Central memory CD8-positive, alpha-beta T cell (primary cell): Measurements from ENCODE around the gene TMEM219.

Experiments used
- ATAC-seq: fragments of 150-1000 bp; cut with Tn5 transposase; replicated peaks from 2 replicates; pipeline ENCODE4 v1.10.0; 2022; ENCODE audit warnings: mild to moderate bottlenecking, moderate FRiP score, moderate number of reproducible peaks; ENCODE audit not compliant: poor library complexity, severe bottlenecking; ENCODE audit errors: extremely low read depth
- DNase-seq, 2 donors: peaks; one replicate each; pipeline ENCODE4 v3.0.0; 2021; ENCODE audit warnings: low spot score in 2 of 2
- H3K27ac Mint-ChIP-seq: one replicate; pipeline ENCODE4 v1.8.0; 2022; ENCODE audit warnings: low read depth, mild to moderate bottlenecking, moderate library complexity, mixed read lengths
- H3K27me3 Mint-ChIP-seq: one replicate; pipeline ENCODE4 v1.8.0; 2022; ENCODE audit warnings: mixed read lengths
- H3K36me3 Mint-ChIP-seq: one replicate; pipeline ENCODE4 v1.8.0; 2022; ENCODE audit warnings: mild to moderate bottlenecking, moderate library complexity, mixed read lengths; ENCODE audit not compliant: insufficient read depth
- H3K4me1 Mint-ChIP-seq: one replicate; pipeline ENCODE4 v1.8.0; 2022; ENCODE audit warnings: mixed read lengths
- H3K4me3 Mint-ChIP-seq: one replicate; pipeline ENCODE4 v1.8.0; 2022; ENCODE audit warnings: mild to moderate bottlenecking, moderate library complexity, mixed read lengths
- H3K9me3 Mint-ChIP-seq: one replicate; pipeline ENCODE4 v1.8.0; 2022; ENCODE audit warnings: mixed read lengths

TMEM219 gene

GRCh38 chr16:29978081-29978480 lies 16.2 kb downstream of the TMEM219 start:
- H3K27ac Mint-ChIP-seq: no peak overlapping the region
- no peaks in the 10 kb centered on the region for H3K9me3 Mint-ChIP-seq
- H3K4me3 Mint-ChIP-seq: no peak overlapping the region
- ATAC-seq: no peak
- peaks cover 42% of the 10 kb centered on the region for H3K4me1 Mint-ChIP-seq
- DNase-seq: no peak
- peaks cover 19% of the 10 kb centered on the region for H3K36me3 Mint-ChIP-seq
- H3K27me3 Mint-ChIP-seq: no peaks in the 10 kb centered on the region

GRCh38 chr16:29978564-29979270 lies 16.8 kb downstream of the TMEM219 start:
- Mint-ChIP-seq H3K9me3 (no peaks in the 10 kb centered on the region), H3K27ac (no peak overlapping the region), H3K4me1 (peaks cover 40% of the 10 kb centered on the region), H3K36me3 (peaks cover 13% of the 10 kb centered on the region), H3K27me3 (no peaks in the 10 kb centered on the region), H3K4me3 (no peak overlapping the region)
- no peak for ATAC-seq
- no peak for DNase-seq

- DNase-seq (no peak), ATAC-seq (no peak)
- H3K36me3 Mint-ChIP-seq: peaks cover 24% of the 10 kb centered on the region
- H3K9me3 Mint-ChIP-seq: no peaks in the 10 kb centered on the region
- peaks cover 5% of the 10 kb centered on the region for H3K4me1 Mint-ChIP-seq
- H3K4me3 Mint-ChIP-seq: no peak overlapping the region
- H3K27me3 Mint-ChIP-seq: no peaks in the 10 kb centered on the region
- no peak overlapping the region for H3K27ac Mint-ChIP-seq
These were observed 20.9 kb downstream of the TMEM219 start for GRCh38 chr16:29982560-29983419.

GRCh38 chr16:29983420-29984136 lies 21.7 kb downstream of the TMEM219 start:
- H3K4me1 Mint-ChIP-seq: peaks cover 5% of the 10 kb centered on the region
- peaks cover 30% of the 10 kb centered on the region for H3K36me3 Mint-ChIP-seq
- ATAC-seq: no peak
- H3K4me3 Mint-ChIP-seq: no peak overlapping the region
- DNase-seq: no peak
- H3K27me3 Mint-ChIP-seq: no peaks in the 10 kb centered on the region
- no peaks in the 10 kb centered on the region for H3K9me3 Mint-ChIP-seq
- no peak overlapping the region for H3K27ac Mint-ChIP-seq

DNA sequence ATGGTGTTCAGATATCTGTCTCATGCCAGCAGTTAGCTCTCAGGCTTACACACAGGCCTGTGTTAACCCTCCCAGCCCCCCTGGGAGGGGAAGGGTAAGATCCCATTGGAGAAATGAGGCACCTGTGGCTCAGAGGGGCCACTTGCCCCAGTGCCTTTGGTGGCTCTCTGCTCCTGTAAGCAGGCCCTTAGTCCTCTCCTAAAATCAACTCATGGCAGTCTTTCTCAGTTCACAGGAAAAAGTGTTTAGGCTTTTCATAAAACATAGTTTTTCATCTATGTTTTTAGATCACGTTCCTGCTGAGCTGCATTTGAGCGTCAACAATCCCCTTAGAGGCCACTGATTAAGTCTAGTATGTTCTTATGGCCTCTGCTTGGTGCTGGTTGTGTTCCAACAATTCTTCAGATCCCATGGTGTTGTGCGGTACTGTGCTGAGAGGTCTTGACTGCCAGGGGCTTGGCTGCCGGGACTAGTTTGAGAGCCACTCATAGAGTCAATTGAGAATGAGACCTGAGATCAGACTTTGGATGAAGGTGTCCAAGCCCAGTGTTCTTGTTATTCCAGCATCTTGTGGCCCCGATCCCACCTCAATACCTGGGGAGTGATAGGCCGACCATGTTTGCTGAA lies 22.4 kb downstream of the TMEM219 start:
- Mint-ChIP-seq H3K9me3 (no peaks in the 10 kb centered on the region), H3K27me3 (no peaks in the 10 kb centered on the region), H3K4me1 (peaks cover 5% of the 10 kb centered on the region), H3K4me3 (no peak overlapping the region), H3K27ac (no peak overlapping the region), H3K36me3 (peaks cover 28% of the 10 kb centered on the region)
- no peak for DNase-seq
- ATAC-seq: no peak

DNA sequence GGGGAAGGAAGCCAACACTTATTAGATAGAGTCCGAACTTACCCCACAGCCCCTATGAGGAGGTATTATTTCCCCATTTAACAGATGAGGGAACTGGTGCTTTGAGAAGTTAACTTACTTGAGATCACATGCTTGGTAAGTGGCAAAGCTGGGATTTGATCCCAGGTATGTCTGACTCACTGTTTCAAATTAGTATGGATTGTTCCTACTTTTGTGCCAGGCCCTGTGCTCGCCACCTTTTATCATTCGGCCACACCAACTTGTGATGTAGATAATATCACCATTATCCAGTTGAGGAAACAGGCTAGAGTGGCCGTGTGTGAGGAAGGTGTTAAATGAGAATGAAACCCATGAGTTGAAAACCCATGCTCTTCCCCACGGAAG lies 22.9 kb downstream of the TMEM219 start:
- Mint-ChIP-seq H3K36me3 (peaks cover 27% of the 10 kb centered on the region), H3K27ac (no peak overlapping the region), H3K4me1 (peaks cover 5% of the 10 kb centered on the region), H3K9me3 (no peaks in the 10 kb centered on the region), H3K4me3 (no peak overlapping the region), H3K27me3 (no peaks in the 10 kb centered on the region)
- no peak for DNase-seq
- ATAC-seq: no peak

- ATAC-seq (no peak), DNase-seq (no peak)
- H3K36me3 Mint-ChIP-seq: peaks cover 25% of the 10 kb centered on the region
- peaks cover 5% of the 10 kb centered on the region for H3K4me1 Mint-ChIP-seq
- H3K27ac Mint-ChIP-seq: no peak overlapping the region
- no peaks in the 10 kb centered on the region for H3K27me3 Mint-ChIP-seq
- no peak overlapping the region for H3K4me3 Mint-ChIP-seq
- H3K9me3 Mint-ChIP-seq: no peaks in the 10 kb centered on the region
These were observed 23.5 kb downstream of the TMEM219 start for GRCh38 chr16:29985271-29985811.

DNA sequence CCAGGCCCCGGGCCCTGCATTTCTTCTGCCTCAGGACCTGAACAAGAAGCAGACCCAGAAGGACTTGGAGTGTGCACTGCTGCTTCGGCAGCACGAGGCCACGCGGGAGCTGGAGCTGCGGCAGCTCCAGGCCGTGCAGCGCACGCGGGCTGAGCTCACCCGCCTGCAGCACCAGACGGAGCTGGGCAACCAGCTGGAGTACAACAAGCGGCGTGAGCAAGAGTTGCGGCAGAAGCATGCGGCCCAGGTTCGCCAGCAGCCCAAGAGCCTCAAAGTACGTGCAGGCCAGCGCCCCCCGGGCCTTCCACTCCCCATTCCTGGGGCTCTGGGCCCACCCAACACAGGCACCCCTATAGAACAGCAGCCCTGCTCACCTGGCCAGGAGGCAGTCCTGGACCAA lies 24.4 kb downstream of the TMEM219 start:
- H3K4me1 Mint-ChIP-seq: peaks cover 5% of the 10 kb centered on the region
- no peaks in the 10 kb centered on the region for H3K9me3 Mint-ChIP-seq
- no peak overlapping the region for H3K4me3 Mint-ChIP-seq
- H3K27me3 Mint-ChIP-seq: no peaks in the 10 kb centered on the region
- H3K27ac Mint-ChIP-seq: no peak overlapping the region
- peaks cover 23% of the 10 kb centered on the region for H3K36me3 Mint-ChIP-seq
- no peak for DNase-seq
- no peak for ATAC-seq

DNA sequence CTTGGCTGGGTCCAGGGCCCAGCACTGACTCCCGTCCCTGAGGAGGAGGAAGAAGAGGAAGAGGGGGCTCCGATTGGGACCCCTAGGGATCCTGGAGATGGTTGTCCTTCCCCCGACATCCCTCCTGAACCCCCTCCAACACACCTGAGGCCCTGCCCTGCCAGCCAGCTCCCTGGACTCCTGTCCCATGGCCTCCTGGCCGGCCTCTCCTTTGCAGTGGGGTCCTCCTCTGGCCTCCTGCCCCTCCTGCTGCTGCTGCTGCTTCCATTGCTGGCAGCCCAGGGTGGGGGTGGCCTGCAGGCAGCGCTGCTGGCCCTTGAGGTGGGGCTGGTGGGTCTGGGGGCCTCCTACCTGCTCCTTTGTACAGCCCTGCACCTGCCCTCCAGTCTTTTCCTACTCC lies 25.1 kb downstream of the TMEM219 start:
- H3K27me3 Mint-ChIP-seq: no peaks in the 10 kb centered on the region
- H3K27ac Mint-ChIP-seq: no peak overlapping the region
- DNase-seq (no peak), ATAC-seq (no peak)
- H3K9me3 Mint-ChIP-seq: no peaks in the 10 kb centered on the region
- H3K4me3 Mint-ChIP-seq: no peak overlapping the region
- peaks cover 5% of the 10 kb centered on the region for H3K4me1 Mint-ChIP-seq
- peaks cover 24% of the 10 kb centered on the region for H3K36me3 Mint-ChIP-seq

- ATAC-seq: no peak
- Mint-ChIP-seq H3K27ac (peak overlapping the region; percentile 12), H3K36me3 (peaks cover 26% of the 10 kb centered on the region), H3K9me3 (no peaks in the 10 kb centered on the region), H3K27me3 (no peaks in the 10 kb centered on the region), H3K4me3 (no peak overlapping the region), H3K4me1 (peaks cover 5% of the 10 kb centered on the region)
- DNase-seq: no peak
These were observed 25.6 kb downstream of the TMEM219 start for GRCh38 chr16:29987371-29988085.

DNA sequence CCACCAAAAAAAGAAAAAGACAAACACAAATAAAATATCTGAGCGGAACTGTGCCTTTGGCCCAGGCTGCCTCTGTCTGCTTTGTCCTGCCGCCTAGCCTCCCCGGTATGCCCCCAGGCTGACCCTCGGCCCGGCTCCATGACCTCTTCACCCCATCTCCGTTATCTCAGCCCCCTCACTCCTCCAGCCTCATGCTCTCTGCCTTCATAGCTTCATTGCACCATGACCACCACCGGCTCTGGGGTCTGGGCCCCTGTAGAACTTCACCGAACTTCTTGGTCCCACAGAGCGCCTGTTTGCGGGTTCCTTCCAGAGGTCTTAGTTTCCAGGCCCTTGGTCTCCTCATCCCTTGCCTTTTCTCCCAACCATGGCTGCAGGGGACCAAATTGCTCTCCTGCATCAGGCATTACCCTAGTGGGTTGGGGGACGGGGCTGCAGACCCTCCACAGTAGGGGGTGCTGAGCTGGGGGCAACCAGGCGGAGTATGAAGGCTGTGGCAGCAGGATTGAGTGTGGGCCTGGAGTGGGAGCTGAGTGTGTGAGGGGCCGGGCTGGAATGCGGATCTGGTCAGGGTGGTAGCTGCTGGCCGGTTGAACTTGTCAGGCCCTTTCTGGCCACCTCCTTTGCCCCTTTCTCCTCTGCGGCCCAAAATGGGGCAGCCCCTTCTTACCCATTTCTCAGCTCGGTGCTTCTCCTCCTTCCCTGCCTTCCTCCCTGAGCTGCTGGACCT lies 26.6 kb downstream of the TMEM219 start:
- Mint-ChIP-seq H3K36me3 (peaks cover 22% of the 10 kb centered on the region), H3K4me1 (peaks cover 3% of the 10 kb centered on the region), H3K4me3 (no peak overlapping the region), H3K9me3 (no peaks in the 10 kb centered on the region), H3K27ac (peak overlapping the region; percentile 12), H3K27me3 (no peaks in the 10 kb centered on the region)
- no peak for ATAC-seq
- no peak for DNase-seq
